HL-60 (cell line): ENCODE data around the gene SAP30.

ENCODE experiments used
- POLR2AphosphoS5 ChIP-seq: IDR thresholded peaks from 2 replicates; pipeline ENCODE4 v1.6.1; 2012; ENCODE audit warnings: low read depth
- REST ChIP-seq: IDR thresholded peaks from 2 replicates; pipeline ENCODE4 v1.6.1; 2012; ENCODE audit warnings: low read depth; ENCODE audit not compliant: insufficient replicate concordance
- SPI1 ChIP-seq: IDR thresholded peaks from 2 replicates; pipeline ENCODE4 v1.6.1; 2012; ENCODE audit warnings: low read depth, mild to moderate bottlenecking, borderline replicate concordance
- TF ChIP-seq, protein P1 (sequence below): IDR thresholded peaks from one replicate; pipeline ENCODE4 v1.5.1; 2011; ENCODE audit warnings: low read length, control low read depth, inconsistent platforms; ENCODE audit not compliant: insufficient read depth

GRCh38 chr4:173346074-173346473, 24.7 kb upstream of the SAP30 start:
- TF ChIP-seq, protein P1, sequence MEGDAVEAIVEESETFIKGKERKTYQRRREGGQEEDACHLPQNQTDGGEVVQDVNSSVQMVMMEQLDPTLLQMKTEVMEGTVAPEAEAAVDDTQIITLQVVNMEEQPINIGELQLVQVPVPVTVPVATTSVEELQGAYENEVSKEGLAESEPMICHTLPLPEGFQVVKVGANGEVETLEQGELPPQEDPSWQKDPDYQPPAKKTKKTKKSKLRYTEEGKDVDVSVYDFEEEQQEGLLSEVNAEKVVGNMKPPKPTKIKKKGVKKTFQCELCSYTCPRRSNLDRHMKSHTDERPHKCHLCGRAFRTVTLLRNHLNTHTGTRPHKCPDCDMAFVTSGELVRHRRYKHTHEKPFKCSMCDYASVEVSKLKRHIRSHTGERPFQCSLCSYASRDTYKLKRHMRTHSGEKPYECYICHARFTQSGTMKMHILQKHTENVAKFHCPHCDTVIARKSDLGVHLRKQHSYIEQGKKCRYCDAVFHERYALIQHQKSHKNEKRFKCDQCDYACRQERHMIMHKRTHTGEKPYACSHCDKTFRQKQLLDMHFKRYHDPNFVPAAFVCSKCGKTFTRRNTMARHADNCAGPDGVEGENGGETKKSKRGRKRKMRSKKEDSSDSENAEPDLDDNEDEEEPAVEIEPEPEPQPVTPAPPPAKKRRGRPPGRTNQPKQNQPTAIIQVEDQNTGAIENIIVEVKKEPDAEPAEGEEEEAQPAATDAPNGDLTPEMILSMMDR = no peak
- TF ChIP-seq REST = no peak
- no peak for TF ChIP-seq POLR2AphosphoS5
- TF ChIP-seq SPI1 = no peak
